ENCODE results near the gene PYM1.

GRCh38 chr12:55925870-55926737 lies 1.6 kb downstream of the PYM1 start:
- TF ChIP-seq, protein P1, sequence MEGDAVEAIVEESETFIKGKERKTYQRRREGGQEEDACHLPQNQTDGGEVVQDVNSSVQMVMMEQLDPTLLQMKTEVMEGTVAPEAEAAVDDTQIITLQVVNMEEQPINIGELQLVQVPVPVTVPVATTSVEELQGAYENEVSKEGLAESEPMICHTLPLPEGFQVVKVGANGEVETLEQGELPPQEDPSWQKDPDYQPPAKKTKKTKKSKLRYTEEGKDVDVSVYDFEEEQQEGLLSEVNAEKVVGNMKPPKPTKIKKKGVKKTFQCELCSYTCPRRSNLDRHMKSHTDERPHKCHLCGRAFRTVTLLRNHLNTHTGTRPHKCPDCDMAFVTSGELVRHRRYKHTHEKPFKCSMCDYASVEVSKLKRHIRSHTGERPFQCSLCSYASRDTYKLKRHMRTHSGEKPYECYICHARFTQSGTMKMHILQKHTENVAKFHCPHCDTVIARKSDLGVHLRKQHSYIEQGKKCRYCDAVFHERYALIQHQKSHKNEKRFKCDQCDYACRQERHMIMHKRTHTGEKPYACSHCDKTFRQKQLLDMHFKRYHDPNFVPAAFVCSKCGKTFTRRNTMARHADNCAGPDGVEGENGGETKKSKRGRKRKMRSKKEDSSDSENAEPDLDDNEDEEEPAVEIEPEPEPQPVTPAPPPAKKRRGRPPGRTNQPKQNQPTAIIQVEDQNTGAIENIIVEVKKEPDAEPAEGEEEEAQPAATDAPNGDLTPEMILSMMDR (IDR thresholded peaks at IDR 0.05): no peak
- TF ChIP-seq POLR2A (IDR thresholded peaks at IDR 0.05): no peak
